Upper lobe of left lung (tissue), 6 donors: ENCODE results near the gene CINP. TPM values are rescaled to one million over a fixed set of nuclear protein-coding genes. Genes with fewer than 3 reads are reported as not detected.

ENCODE experiments used
- ATAC-seq, 2 donors: fragments of 200-7000 bp; cut with Tn5 transposase; one replicate each; pipeline ENCODE4 v1.9.1; 2022; ENCODE audit warnings: mild to moderate bottlenecking in 2 of 2, moderate library complexity in 2 of 2; ENCODE audit not compliant: low FRiP score in 2 of 2
- DNase-seq, 2 donors: peaks; one replicate each; pipeline ENCODE4 v3.0.0-alpha.2; 2019 to 2020
- H3K27ac ChIP-seq, 4 donors: fragments of 200-600 bp; sonication (generic); one replicate each; pipeline ENCODE4 v1.5.1; 2016 to 2019
- H3K27me3 ChIP-seq, 4 donors: fragments of 200-600 bp; sonication (generic); one replicate each; pipeline ENCODE4 v1.5.1; 2017 to 2019
- H3K36me3 ChIP-seq, 4 donors: fragments of 200-600 bp; sonication (generic); one replicate each; pipeline ENCODE4 v1.5.1; 2016 to 2019
- H3K4me1 ChIP-seq, 4 donors: fragments of 200-600 bp; sonication (generic); one replicate each; pipeline ENCODE4 v1.5.1; 2018 to 2019
- H3K4me3 ChIP-seq, 4 donors: fragments of 200-600 bp; sonication (generic); one replicate each; pipeline ENCODE4 v1.5.1; 2017 to 2019; ENCODE audit warnings: mild to moderate bottlenecking in 2 of 4, moderate library complexity in 1 of 4
- H3K9me3 ChIP-seq, 4 donors: fragments of 200-600 bp; sonication (generic); one replicate each; pipeline ENCODE4 v1.5.1; 2018 to 2019
- EP300 ChIP-seq, 4 donors: sonication (generic); formaldehyde crosslinking; IDR thresholded peaks; one replicate each; pipeline ENCODE4 v1.5.1; 2017; ENCODE audit warnings: antibody characterized with exemption in 4 of 4, control low read depth in 2 of 4
- POLR2A ChIP-seq, 4 donors: fragments of 450-650 bp; IDR thresholded peaks; one replicate each; pipeline ENCODE4 v1.5.1; 2016 to 2017; ENCODE audit warnings: antibody characterized with exemption in 4 of 4, mild to moderate bottlenecking in 2 of 4
- POLR2AphosphoS5 ChIP-seq, 2 donors: sonication (generic); formaldehyde crosslinking; IDR thresholded peaks; one replicate each; pipeline ENCODE4 v1.5.1; 2017; ENCODE audit warnings: antibody characterized with exemption in 2 of 2
- WGBS, 2 donors: methylation state at CpG; one replicate each; pipeline ENCODE4 v1.1.5; 2017 to 2018; 5-methylcytosine and 5-hydroxymethylcytosine counted together
- total RNA-seq, 6 donors: library from RNA; depleted of rRNA in 4 of 6; stranded (reverse); fragments of >200 nt in 4 of 6; gene quantifications; one replicate each; pipeline versions ENCODE4 v1.1.0 to v1.2.1, GENCODE V29; 2016 to 2021
- TF ChIP-seq, protein P1 (sequence below), 6 experiments: fragments of 450-650 bp in 4 of 6; fragments of 200-600 bp in 2 of 6; sonication (generic) in 2 of 6; IDR thresholded peaks; one replicate each; pipeline ENCODE4 v1.5.1; 2016 to 2019; ENCODE audit warnings: antibody characterized with exemption in 6 of 6
- donor health status: DM: no; HTN: no; CAD: no; lungs with moderate emphysema.
- donor health status: DM: no; HTN: yes; CAD: no; lungs with severe emphysema.

CINP gene
- total RNA-seq = 10 to 100 TPM; 13.6 to 37.7 (median 31.1) TPM

GRCh38 chr14:102362545-102363181 lies at the start of gene CINP, which contains the start of gene TECPR2:
TSS of gene CINP (minus strand) at chr14:102362890. CDS start at chr14:102362851, 39 bp downstream.
TSS of gene TECPR2 (plus strand) at chr14:102362941. CDS start at chr14:102376722, 13,781 bp downstream.
- ATAC-seq = peak; percentile 97 to 100
- TF ChIP-seq, protein P1, sequence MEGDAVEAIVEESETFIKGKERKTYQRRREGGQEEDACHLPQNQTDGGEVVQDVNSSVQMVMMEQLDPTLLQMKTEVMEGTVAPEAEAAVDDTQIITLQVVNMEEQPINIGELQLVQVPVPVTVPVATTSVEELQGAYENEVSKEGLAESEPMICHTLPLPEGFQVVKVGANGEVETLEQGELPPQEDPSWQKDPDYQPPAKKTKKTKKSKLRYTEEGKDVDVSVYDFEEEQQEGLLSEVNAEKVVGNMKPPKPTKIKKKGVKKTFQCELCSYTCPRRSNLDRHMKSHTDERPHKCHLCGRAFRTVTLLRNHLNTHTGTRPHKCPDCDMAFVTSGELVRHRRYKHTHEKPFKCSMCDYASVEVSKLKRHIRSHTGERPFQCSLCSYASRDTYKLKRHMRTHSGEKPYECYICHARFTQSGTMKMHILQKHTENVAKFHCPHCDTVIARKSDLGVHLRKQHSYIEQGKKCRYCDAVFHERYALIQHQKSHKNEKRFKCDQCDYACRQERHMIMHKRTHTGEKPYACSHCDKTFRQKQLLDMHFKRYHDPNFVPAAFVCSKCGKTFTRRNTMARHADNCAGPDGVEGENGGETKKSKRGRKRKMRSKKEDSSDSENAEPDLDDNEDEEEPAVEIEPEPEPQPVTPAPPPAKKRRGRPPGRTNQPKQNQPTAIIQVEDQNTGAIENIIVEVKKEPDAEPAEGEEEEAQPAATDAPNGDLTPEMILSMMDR (IDR thresholded peaks at IDR 0.05) = peak in 1 of 6 experiments; percentile 3
- TF ChIP-seq POLR2A (IDR thresholded peaks at IDR 0.05) (peak in 3 of 4 donors; percentile 65 to 87 (median 68)), POLR2AphosphoS5 (IDR thresholded peaks at IDR 0.05) (peak; percentile 79 to 88), EP300 (IDR thresholded peaks at IDR 0.05) (peak in 1 of 4 donors; percentile 1)
- WGBS, 2 donors = 1% methylated on average over 10 to 19 of the region's 58 CpGs

DNA sequence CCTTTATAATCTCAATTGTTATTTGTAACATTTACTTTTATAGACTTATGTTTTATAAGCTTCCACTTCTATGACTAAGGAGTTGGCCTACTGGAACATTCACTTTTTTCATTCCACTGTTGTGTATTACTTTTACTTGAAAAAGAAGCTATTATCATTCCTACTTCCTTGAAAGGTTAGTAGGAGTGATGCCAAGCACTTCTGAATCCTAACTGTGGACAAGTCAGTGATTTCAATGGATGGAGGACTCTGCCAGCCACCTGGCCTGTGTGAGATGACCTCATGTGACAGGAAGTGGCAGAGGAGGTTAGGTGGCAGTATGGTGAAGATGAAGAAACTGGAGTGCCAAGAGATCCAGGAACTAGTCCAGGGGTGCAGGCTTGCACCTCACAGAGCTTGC lies 46.0 kb upstream of the CINP start:
- Histone ChIP-seq H3K27me3 (no peaks in the 10 kb centered on the region), H3K36me3 (peaks cover 0 to 39% (median 6%) of the 10 kb centered on the region in 4 donors), H3K4me3 (no peak overlapping the region), H3K27ac (no peak overlapping the region), H3K9me3 (no peaks in the 10 kb centered on the region), H3K4me1 (no peaks in the 10 kb centered on the region)
- ATAC-seq (peak in 1 of 2 donors; percentile 19), DNase-seq (no peak)
- TF ChIP-seq, protein P1 (IDR thresholded peaks at IDR 0.05) = no peak

More at GRCh38 chr14:102362545-102363181, at the start of gene CINP, which contains the start of gene TECPR2:
- Histone ChIP-seq H3K27ac (peak within 1 kb of the TSS; percentile 88 to 99 (median 93)), H3K27me3 (no peaks in the 10 kb centered on the region), H3K36me3 (peaks cover 0 to 18% (median 9%) of the 10 kb centered on the region in 4 donors), H3K4me3 (peak within 1 kb of the TSS; percentile 63 to 92 (median 81)), H3K4me1 (peaks cover 17 to 20% (median 20%) of the 10 kb centered on the region in 4 donors), H3K9me3 (no peaks in the 10 kb centered on the region)
- peak; percentile 99 to 100 for DNase-seq

DNA sequence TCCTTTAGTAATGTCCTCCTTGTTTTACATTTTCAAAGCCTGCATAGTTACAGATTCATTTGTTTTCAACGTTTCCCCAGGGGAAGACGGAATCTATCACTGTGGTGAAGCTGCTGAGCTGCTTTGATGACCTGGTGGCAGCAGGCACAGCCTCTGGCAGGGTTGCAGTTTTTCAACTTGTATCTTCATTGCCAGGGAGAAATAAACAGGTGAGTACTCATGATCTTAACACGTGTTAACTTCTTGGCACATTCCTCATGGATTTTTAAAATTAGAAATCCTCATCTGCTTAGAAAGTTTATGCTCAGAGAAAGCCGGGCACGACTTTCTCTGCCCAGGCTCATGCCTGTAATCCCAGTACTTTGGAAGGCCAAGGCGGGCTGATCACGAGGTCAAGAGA lies 44.6 kb upstream of the CINP start:
- no peak overlapping the region for H3K4me3 ChIP-seq
- no peaks in the 10 kb centered on the region for H3K4me1 ChIP-seq
- DNase-seq = no peak
- no peak overlapping the region for H3K27ac ChIP-seq
- H3K9me3 ChIP-seq = peaks cover 0 to 9% (median 4%) of the 10 kb centered on the region in 4 donors
- no peak for ATAC-seq
- 93 to 94% methylated on average over 5 to 7 of the region's 7 CpGs for WGBS, 2 donors
- peaks cover 0 to 35% (median 6%) of the 10 kb centered on the region in 4 donors for H3K36me3 ChIP-seq
- no peaks in the 10 kb centered on the region for H3K27me3 ChIP-seq
- TF ChIP-seq POLR2A (IDR thresholded peaks at IDR 0.05) (no peak), POLR2AphosphoS5 (IDR thresholded peaks at IDR 0.05) (no peak), EP300 (IDR thresholded peaks at IDR 0.05) (no peak)
- TF ChIP-seq, protein P1 (IDR thresholded peaks at IDR 0.05) = no peak

DNA sequence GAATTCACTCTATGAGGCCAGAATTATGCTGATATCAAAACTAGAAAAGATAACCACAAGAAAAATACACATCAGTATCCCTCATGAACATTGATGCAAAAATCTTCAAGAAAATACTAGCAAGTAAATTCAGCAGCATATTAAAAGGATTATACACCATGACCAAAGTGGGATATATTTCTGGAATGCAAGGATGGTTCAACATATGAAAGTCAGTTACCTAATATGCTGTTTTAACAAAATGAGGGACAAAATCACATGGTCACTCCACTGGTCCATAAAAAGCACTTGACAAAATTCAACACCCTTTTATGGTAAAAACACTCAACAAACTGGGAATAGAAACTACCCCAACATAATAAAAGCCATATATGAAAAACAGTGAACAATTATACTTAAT lies 40.3 kb upstream of the CINP start:
- H3K27me3 ChIP-seq = no peaks in the 10 kb centered on the region
- DNase-seq (no peak), ATAC-seq (no peak)
- H3K36me3 ChIP-seq = peaks cover 0 to 15% (median 3%) of the 10 kb centered on the region in 4 donors
- TF ChIP-seq EP300 (IDR thresholded peaks at IDR 0.05) (no peak), POLR2AphosphoS5 (IDR thresholded peaks at IDR 0.05) (no peak), POLR2A (IDR thresholded peaks at IDR 0.05) (no peak)
- TF ChIP-seq, protein P1 (IDR thresholded peaks at IDR 0.05) = no peak
- H3K4me3 ChIP-seq = no peak overlapping the region
- no peak overlapping the region for H3K27ac ChIP-seq
- no peaks in the 10 kb centered on the region for H3K4me1 ChIP-seq
- H3K9me3 ChIP-seq = peaks cover 0 to 11% (median 5%) of the 10 kb centered on the region in 4 donors

DNA sequence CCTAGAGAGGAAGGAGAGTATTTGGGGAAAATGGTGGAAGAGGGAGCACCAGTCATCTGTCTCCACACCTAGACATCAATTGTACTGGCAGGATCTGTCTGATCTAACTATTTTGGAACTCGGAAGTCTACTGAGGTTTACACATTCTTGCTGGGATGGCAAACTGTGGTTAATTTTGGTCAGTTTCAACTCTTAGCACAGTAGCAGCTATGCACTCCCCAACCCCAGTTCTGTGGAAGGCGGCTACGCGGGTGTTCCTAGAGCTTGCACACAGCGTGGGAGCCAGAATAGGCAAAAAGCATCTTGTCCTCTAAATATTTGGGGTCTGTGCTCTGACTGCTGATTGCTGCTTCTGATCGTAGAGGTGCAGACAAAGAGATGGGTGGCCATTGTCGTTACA lies 33.8 kb upstream of the CINP start:
- ATAC-seq = no peak
- WGBS, 2 donors = 92 to 97% methylated on average over 7 of the region's 7 CpGs
- TF ChIP-seq POLR2AphosphoS5 (IDR thresholded peaks at IDR 0.05) = no peak

More for the DNA sequence above, 33.8 kb upstream of the CINP start:
- H3K27ac ChIP-seq = no peak overlapping the region
- DNase-seq = no peak
- H3K36me3 ChIP-seq = peaks cover 0 to 4% (median 0%) of the 10 kb centered on the region in 4 donors
- H3K27me3 ChIP-seq = no peaks in the 10 kb centered on the region
- peaks cover 0 to 5% (median 0%) of the 10 kb centered on the region in 4 donors for H3K4me1 ChIP-seq
- no peak overlapping the region for H3K4me3 ChIP-seq
- H3K9me3 ChIP-seq = no peaks in the 10 kb centered on the region
